NCI-H774 (cell line): ENCODE data around the gene TALDO1.

Experiments used
- DNase-seq: peaks from one replicate; lab custom pipeline; 2025; lab: John Stamatoyannopoulos, UW

Gene TALDO1

DNA sequence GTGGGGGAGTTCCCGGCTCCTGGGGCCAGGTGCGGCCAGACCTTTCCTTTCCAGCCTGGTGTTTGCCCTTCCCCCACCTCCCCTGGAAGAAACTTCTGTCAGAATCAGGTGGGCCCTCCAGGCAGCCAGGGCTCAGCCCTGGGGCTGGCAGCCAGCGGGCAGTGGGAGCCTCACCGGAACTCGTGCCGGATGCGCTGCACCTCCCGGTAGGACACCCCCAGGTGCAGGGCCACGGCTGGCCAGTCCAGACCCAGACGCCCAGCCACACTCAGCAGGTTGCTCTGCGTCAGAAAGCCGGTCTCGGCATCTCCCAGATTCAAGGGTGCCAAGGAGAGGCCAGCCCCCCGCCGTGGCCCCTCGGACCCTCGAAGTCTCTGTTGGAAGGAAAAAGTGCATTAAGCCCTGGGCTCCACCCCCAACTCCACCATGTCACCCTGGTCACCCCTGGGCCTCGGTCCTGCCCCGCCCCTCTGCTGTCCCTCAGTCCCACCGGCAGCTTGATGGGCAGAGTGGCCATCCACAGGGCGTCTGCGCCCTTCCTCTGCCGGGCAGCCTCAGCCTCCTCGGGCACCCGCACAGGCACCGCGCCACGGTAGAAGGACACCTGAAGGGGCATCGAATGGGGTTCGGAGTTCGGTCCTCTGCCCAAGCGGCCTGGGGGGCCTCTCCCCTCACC lies 52.5 kb downstream of the TALDO1 start:
- no peak for DNase-seq

DNA sequence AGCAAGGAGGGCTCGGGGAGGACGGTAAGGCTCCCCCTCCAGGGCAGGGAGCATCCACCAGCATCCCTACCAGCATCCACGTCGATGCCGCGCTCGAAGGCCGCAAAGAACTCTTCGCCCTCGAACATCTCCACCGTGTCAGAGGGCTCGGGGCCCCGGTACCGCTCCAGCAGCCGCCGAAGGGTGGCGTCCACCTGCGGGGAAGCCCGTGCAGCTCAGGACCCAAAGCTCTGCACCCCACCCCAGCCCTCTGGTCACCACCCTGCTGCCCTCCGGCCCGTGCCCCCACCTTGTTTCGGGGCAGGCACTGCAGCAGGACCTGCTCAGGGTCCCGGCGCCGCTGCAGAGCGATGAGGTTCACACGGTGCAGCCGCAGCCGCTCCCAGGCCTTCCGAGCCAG lies 53.2 kb downstream of the TALDO1 start:
- no peak for DNase-seq

DNA sequence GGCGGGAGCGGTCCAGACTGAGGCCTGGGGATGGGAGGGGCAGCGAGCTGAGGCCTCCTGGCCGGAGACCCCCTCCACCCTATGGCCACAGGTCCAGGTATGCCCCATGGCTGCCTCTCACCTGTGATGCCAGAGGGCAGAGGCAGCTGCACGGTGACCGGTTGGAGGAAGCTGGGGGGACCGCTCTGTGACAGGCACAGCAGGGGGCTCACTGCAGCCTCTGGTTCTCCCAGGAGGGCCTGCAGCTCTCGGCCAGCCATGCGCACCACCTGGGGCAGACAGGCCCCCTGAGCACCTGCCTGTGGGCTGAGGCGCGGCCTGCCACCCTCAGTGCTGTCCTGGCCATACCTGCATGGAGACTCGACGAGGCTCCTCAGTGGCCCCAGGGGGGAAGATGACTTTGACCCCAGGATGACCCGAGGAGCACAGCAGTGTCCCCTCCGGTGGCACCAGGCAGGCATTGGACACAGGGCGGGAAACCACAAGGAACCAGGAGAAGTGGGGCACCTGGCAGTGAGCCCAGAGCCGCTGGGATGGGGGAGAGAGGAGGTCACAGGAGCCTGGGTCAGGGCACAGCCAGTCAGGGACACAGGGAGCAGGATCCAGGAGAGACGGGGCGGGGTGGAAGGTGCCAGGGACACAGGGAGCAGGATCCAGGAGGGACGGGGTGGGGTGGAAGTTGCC lies 54.0 kb downstream of the TALDO1 start:
- no peak for DNase-seq

DNA sequence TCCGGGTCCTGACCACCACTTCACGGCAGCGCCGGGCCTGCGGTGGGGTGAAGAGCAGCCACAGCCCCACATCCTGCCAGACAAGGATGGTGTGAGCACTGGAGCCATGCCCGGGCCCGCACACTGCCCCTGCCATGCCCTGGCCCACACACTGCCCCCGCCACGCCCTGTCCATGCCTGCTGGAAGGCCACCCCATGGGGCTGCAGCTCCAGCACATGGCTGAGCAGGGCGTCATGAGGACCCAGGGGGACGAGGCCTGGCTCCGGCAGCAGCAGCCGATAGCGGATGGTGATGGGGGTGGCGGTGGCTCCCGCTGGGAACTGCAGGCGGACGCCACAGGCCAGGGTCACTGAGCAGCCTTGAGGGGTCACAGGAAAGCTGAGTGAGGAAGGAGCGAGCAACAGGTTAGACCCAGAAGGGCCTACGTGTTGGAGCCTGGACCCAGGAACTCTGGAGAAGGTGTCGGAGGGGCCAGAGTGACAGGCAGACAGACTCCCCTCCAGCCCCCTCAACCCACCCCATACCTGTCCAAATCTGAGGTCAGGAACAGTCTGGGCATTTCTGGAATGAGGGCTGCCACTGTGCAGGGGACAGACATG lies 54.9 kb downstream of the TALDO1 start:
- no peak for DNase-seq

DNA sequence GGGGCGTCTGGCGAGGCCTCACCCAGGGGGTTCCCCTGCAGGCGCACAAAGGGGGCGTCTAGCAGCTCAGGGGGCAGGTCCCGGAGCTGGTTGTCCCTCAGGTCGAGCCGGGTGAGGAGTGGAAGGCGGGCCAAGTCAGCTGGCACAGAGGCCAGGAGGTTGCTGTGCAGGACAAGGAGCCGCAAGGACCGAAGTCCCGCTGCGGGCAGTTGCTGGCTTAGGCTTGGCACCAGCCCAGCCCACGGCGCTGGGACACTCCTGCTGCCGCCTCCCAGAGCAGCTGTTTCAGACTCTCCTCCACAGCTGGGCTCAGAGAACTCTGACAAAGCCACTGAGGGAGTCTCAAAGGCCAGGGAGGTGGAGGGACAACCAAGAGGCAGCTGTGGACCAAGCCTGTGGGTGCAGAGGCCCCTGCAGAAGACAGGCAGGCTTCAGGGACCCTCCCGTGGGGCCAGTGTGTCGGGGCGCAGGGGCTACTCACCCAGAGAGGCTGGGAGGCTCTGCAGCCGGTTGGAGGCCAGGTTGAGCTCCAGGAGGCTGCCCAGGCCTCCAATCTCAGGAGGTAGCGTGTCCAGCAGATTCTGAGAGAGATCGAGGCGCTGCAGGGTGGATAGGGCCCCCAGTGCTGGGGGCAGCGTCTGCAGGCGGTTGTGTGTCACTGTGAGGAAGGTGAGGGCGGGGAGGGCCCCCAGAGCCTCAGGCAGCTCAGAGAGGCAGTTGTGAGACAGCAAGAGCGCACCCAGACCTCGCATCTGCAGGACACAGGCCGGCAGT lies 55.6 kb downstream of the TALDO1 start:
- DNase-seq = no peak

DNA sequence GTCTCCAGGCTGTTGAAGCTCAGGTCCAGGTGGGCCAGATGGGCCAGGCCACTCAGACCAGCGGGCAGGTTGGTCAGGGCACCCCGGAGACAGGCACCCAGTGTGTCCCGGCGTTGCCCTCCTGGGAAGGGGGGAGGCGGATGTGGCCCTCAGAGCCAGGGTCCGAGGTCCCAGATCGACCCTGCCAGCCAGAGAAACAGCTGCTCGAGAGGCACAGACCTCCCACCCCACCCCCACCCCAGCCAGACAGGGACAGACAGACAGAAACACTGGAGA lies 56.1 kb downstream of the TALDO1 start:
- DNase-seq = no peak

DNA sequence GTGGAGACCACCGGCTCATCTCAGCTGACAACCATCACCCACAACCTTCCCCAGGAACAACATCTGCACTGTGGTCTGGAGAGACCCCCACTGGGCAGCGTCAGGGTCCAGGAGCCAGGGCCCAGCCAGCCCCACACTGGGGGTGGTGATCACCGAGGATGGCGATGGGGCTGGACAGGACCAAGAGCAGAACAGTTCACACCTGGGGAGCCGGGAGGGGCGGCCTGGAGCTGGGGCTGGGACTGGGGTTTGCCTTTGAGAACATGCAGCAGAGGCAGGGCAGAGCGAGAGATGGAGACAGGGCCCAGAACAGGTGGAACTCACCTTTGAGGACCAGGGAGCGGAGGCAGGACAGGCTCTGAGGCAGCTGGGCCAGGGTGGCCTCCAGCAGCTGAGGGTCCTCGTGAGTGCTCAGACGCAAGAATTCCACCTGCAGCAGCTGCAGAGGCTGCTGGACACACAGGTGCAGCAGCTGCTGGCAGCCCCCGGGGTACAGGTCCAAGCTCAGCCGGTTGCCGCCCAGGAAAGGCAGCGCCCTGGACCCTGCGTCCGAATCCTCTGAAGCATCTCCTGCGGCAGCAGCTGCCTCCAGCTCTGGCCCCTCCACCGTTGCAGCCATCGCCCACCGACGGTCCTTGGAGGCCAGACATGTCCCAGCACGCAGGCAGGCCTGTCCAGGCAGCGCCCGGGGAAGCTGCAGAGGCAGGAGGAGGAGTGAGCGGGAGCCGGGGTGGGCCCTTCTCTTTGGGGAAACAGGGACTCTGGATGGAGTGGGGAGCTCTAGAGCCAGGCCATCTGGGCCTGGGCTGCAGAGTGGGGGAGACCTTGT lies 56.7 kb downstream of the TALDO1 start:
- no peak for DNase-seq

DNA sequence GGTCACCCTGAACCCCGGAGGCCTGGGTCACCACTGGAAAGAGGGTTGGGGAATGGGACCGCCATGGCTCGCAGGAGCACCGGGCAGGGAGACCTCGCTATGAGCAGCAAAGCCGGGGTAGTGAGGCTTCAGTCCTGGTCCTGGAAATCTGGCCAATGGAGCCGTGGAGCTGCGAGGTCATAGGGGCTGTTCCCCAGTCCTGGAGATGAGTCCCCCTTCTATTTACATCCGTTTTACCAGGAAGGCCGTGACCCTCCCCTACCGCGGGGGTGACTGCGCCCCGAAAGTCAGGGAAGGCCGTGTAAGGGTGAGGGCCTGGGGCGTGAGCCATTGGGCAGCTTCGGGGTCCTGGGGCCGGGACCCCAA lies 57.3 kb downstream of the TALDO1 start:
- DNase-seq = no peak

DNA sequence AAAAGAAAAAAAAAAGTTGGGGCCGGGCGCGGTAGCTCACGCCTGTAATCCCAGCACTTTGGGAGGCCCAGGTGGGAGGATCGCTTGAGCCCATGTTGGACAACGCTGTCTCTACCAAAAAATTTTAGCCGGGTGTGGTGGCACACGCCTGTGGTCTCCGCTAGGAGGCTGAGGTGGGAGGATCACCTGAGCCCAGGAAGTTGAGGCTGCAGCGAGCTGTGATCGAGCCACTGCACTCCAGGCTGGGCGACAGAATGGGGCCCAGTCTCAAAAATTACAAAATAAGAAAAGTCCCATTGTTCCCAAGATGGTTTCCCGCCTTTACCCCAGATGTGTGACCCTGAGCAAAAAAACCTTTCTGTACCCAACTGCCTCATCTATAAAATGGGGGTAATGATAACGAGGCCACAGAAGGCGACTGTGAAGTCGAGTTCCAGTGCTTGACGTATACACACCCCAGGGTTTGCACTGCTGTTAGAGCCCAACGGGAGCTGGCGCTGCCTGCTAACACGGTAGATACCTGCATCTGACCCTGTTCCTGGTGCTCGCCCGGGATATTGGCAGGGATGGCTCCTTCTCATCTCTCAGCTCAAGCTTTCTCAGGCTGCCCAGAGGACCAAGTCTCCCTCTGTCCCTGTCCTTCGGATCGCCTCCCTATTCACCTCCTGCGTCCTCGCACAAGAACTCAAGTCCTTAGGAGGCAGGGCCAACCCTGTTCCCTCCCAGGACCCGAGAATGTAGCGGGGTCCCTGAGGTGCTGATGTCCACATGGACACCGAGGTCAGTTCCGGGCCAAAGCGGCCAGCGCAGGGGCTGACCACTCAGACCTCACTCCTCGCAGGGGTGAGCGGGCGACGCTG lies 61.4 kb downstream of the TALDO1 start:
- no peak for DNase-seq

DNA sequence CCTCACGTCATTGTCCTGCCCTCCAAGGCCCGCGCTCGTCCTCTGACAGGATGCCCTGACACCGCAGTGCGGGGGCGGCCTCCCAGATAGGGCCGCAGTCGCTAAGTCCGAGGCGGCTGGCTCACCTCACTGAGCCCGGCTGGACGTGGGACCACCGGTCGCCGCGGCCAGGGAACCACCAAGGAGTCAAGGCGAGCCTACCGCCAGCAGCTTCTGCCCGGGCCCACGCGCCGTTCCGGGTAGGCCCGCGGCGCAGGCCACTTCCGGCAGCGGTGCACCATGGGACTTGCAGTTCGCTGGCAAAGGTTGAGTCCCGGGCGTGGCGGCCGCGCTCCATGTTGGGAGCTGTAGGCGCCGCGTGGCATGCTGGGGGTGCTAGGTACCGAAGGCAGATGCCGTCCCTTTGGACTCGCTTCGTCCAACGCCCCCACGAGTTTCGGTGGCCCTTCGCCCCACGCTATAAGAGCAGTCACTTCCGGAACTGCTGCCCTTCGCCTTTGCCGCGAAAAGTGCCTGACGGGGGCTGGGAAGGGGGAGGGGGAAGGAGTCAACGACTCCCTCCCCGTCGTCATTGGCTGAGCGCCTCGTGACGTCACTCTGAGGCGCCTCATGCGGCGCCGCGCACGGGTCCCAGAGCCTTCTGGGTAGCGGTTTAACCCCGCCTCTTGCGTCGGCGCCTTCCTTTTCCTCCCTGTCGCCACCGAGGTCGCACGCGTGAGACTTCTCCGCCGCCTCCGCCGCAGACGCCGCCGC lies 62.2 kb downstream of the TALDO1 start, which contains the start of gene RPLP2:
Gene RPLP2 (plus strand): TSS at position 681 of the 753 bp plus-strand sequence. CDS start 268 bp downstream, outside the sequence.
- DNase-seq = peak; percentile 95

DNA sequence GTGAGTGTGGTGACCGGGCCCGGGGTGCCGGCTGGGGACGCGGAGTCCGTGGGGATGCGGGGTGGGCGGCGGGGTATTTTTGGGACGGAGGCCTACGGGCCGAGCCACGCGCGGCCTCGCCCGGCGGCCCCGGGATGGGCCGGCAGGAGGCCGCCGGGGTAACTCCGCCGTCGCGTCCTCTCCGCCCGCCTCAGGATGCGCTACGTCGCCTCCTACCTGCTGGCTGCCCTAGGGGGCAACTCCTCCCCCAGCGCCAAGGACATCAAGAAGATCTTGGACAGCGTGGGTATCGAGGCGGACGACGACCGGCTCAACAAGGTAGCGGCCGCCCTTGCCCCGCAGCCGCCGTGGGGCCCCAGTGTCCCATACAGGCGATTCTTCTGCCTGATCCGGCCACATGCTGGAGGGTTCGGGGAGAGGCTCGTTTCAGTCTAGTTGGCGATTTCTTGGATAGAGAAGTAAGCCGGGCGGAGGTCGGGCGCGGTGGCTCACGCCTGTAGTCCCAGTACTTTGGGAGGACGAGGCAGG lies 62.8 kb downstream of the TALDO1 start:
- no peak for DNase-seq

DNA sequence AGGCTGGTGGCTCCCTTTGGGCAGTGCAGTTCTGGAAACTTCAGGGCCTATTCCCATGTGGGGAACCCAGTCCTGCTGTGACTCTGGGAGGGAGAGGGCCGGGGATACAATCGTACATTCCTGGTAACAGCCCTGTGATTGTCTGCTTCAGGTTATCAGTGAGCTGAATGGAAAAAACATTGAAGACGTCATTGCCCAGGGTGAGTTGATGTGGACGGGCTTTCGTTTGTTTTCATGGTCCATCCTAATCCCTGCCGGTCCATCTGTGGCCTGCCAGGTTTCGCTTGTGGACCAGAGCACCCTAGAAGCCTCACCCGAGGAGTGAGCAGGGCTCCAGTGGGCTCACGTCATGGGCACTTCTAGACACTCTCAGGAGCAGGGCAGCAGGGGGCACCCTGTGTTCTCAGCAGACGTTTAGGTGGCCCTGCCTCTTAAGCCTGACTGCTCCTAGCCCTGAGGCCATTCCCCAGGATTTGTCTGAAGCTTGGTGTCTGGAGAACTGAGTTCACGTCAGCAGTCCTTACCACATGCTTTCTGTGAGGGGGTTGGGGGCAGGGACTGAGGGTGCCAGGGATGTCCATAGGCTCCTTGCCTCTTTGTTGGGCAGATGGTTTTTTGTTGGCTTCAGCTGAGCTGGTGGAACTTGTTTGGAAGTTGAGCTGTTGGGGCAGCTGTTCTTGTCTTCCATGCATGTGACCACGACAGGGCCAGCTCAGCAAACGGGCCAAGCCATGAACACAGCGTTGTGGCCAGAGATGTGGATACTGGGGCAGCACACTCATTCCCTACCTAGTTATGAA lies 64.4 kb downstream of the TALDO1 start:
- no peak for DNase-seq

DNA sequence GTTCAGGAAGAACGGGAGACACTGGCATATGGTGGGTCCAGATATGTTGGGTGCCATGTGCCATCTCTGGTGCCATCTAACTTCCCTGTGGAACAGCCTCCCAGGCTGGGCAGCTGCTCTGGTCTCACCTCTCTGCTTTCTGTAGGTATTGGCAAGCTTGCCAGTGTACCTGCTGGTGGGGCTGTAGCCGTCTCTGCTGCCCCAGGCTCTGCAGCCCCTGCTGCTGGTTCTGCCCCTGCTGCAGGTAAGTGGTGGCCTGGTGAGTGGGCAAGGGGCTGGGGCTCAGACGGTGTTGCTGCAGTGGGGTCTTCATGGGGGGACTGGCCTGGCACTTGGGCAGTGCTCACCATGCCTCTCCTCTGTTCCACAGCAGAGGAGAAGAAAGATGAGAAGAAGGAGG lies 65.1 kb downstream of the TALDO1 start:
- DNase-seq = no peak

DNA sequence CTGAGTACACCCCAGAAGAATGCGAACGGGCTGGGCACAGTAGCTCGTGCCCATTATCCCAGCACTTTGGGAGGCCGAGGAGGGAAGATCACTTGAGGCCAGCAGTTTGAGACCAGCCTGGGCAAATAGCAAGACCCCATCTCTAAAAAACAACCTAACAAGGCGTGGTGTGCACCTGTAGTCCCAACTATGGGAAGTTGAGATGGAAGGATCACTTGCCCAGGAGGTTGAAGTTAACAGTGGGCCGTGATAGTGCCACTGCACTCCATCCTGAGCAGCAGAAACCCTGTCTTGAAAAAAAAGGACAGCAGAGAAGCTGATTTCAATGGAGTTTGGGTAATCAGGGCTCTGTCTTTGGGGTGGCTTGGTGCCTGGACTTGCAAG lies 65.8 kb downstream of the TALDO1 start:
- DNase-seq = no peak

DNA sequence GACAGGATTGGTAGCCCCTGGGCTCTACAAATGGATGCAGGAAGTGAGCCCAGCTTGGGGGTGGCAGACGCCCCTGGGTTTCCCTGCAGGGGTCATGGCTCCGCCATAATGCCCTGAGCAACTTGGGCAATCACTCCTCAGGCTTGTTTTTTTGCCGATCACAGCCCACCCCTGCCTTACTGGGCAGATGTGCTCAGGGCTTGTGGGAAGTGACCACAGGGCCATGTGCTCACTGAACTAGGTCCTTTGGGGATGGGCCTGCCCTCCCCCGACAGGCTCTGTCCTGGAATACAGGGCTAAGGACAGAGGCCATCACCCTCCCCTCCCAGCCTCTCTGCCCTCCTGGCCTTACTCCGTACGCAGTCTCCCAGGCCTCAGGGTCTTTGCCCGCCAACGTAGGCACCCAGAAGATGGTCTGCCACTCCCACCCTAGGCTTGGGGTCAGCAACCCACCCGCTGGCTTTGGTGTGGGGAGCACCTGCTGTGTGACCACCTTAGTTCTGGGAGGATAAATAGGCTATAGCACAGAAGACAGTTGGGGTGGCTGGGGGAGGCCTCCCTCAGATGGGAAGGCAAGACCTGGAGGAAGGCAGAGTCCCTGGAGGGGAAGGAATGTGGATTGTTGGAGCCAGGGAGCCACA lies 66.3 kb downstream of the TALDO1 start:
- DNase-seq = no peak
